Measurements from ENCODE around the gene HAT1. TPM values are rescaled to one million over a fixed set of nuclear protein-coding genes. Genes with fewer than 3 reads are reported as not detected.

The HAT1 gene
- total RNA-seq, 2 experiments from 2014 or later = 20.3 to 22.6 TPM

DNA sequence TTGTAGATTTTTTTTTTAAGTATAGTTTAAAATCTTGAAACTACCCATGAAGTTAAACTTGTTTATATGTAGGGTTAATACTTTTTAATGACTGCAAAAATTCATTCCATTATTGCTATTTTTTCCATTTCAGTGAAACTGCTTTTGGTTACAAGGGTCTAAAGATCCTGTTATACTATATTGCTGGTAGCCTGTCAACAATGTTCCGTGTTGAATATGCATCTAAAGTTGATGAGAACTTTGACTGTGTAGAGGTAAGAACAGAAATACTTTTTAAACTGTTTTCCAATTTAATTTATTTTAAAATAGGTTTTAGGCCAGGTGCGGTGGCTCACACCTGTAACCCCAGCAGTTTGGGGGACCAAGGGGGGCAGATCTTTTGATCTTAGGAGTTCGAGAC lies 30.5 kb downstream of the HAT1 start:
- Mint-ChIP-seq H3K4me1 (ENCODE audit: low read depth) (peaks cover 25% of the 10 kb centered on the region), H3K27ac (no peak overlapping the region), H3K36me3 (ENCODE audit: low read depth) (peaks cover 55% of the 10 kb centered on the region), H3K4me3 (no peak overlapping the region), H3K9me3 (no peaks in the 10 kb centered on the region), H3K27me3 (no peaks in the 10 kb centered on the region)
- CTCF ChIA-PET = no interaction called here
- Histone ChIP-seq H3K36me3 (ENCODE audit: insufficient read depth, low read length) (peaks cover 11% of the 10 kb centered on the region), H3K4me1 (ENCODE audit: insufficient read depth, low read length) (peaks cover 9% of the 10 kb centered on the region), H3K9me3 (ENCODE audit: control insufficient read depth in 1 of 2, insufficient read depth in 1 of 2, low read length in 2 of 2) (no peaks in the 10 kb centered on the region), H3K4me3 (ENCODE audit: low read length) (no peak overlapping the region), H3K27ac (ENCODE audit: low read depth in 1 of 2, low read length in 2 of 2) (no peak overlapping the region), H3K27me3 (ENCODE audit: control insufficient read depth in 1 of 2, insufficient read depth in 2 of 2, low read length in 2 of 2) (no peaks in the 10 kb centered on the region)
- intact Hi-C loops (cut with DNase I, micrococcal nuclease) = no loop called here
- no peak for DNase-seq
- POLR2A ChIA-PET = interaction anchor here (1.2 kb wide), 1 partner anchor 9 kb away, joined by 3 read pairs; no protein-coding TSS in a partner anchor
- ATAC-seq (ENCODE audit: poor library complexity) = no peak
- TF ChIP-seq, protein P1, sequence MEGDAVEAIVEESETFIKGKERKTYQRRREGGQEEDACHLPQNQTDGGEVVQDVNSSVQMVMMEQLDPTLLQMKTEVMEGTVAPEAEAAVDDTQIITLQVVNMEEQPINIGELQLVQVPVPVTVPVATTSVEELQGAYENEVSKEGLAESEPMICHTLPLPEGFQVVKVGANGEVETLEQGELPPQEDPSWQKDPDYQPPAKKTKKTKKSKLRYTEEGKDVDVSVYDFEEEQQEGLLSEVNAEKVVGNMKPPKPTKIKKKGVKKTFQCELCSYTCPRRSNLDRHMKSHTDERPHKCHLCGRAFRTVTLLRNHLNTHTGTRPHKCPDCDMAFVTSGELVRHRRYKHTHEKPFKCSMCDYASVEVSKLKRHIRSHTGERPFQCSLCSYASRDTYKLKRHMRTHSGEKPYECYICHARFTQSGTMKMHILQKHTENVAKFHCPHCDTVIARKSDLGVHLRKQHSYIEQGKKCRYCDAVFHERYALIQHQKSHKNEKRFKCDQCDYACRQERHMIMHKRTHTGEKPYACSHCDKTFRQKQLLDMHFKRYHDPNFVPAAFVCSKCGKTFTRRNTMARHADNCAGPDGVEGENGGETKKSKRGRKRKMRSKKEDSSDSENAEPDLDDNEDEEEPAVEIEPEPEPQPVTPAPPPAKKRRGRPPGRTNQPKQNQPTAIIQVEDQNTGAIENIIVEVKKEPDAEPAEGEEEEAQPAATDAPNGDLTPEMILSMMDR (IDR thresholded peaks at IDR 0.05) = no peak

DNA sequence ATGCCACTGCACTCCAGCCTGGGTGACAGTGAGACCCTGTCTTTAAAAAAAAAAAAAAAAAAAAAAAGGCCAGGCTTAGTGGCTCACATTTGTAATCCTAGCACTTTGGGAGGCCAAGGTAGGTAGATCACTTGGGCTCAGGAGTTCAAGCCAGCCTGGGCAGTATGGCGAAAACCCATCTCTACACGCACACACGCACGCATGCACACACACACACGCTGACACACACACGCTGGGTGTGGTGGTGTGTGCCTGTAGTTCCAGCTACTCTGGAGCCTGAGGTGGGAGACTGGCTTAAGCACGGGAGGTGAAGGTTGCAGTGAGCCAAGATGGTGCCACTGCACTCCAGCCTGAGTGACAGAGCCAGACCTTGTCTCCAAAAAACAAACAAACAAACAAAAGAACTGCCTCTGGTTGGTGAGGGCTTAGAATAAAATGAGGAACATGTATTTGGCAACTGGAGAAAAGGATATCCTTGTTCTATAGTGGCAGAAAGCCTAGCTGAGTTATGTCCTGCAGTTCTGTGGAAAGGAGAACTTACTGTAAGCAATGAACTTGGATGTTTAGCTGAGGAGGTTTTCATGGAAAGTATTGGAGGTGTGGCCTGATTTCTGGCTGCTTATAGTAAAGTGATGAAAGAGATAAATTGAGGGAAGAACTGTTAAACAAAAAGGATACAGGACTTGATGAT lies 34.0 kb downstream of the HAT1 start:
- H3K27ac Mint-ChIP-seq = no peak overlapping the region
- ChIA-PET POLR2A (no interaction called here), CTCF (no interaction called here)
- H3K27me3 ChIP-seq (ENCODE audit: control insufficient read depth in 1 of 2, insufficient read depth in 2 of 2, low read length in 2 of 2) = no peaks in the 10 kb centered on the region
- H3K9me3 ChIP-seq (ENCODE audit: control insufficient read depth in 1 of 2, insufficient read depth in 1 of 2, low read length in 2 of 2) = no peaks in the 10 kb centered on the region
- H3K4me1 Mint-ChIP-seq (ENCODE audit: low read depth) = peaks cover 37% of the 10 kb centered on the region
- no peak overlapping the region for H3K4me3 Mint-ChIP-seq
- H3K36me3 Mint-ChIP-seq (ENCODE audit: low read depth) = peaks cover 52% of the 10 kb centered on the region
- ATAC-seq (ENCODE audit: poor library complexity) = no peak
- H3K27me3 Mint-ChIP-seq = no peaks in the 10 kb centered on the region
- no peak overlapping the region for H3K27ac ChIP-seq (ENCODE audit: low read depth in 1 of 2, low read length in 2 of 2)
- peaks cover 9% of the 10 kb centered on the region for H3K4me1 ChIP-seq (ENCODE audit: insufficient read depth, low read length)
- intact Hi-C loops (cut with DNase I, micrococcal nuclease) = no loop called here
- H3K4me3 ChIP-seq (ENCODE audit: low read length) = no peak overlapping the region
- peaks cover 11% of the 10 kb centered on the region for H3K36me3 ChIP-seq (ENCODE audit: insufficient read depth, low read length)
- DNase-seq = peak in 2 of 14 experiments; percentile 13 to 35
- TF ChIP-seq, protein P1 (IDR thresholded peaks at IDR 0.05) = no peak
- no peaks in the 10 kb centered on the region for H3K9me3 Mint-ChIP-seq

DNA sequence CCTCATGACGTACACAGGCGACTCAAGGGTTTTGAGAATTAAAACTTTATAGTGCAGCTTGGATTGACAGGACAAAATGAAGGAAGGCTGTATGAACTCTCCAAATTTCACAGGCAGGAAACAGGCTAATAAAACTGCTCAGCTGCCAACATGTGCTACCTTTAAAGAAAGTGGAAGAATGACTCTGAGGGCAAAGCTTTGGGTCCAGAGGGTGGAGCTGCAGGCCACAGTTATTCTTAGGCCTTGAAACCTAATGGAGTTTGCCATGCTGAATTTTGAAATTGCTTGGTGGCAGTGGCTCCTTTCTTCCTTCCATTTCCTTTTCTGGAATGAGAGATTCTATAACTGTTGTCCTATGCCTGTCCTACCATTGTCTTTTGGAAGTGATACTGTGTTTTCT lies 34.8 kb downstream of the HAT1 start:
- intact Hi-C loops (cut with DNase I, micrococcal nuclease) = no loop called here
- H3K4me3 Mint-ChIP-seq = no peak overlapping the region
- CTCF ChIA-PET = no interaction called here
- H3K36me3 ChIP-seq (ENCODE audit: insufficient read depth, low read length) = peaks cover 11% of the 10 kb centered on the region
- no peak for ATAC-seq (ENCODE audit: poor library complexity)
- POLR2A ChIA-PET = no interaction called here
- DNase-seq = peak in 4 of 14 experiments; percentile 12 to 23 (median 18)
- H3K27me3 ChIP-seq (ENCODE audit: control insufficient read depth in 1 of 2, insufficient read depth in 2 of 2, low read length in 2 of 2) = no peaks in the 10 kb centered on the region
- no peaks in the 10 kb centered on the region for H3K27me3 Mint-ChIP-seq
- no peak overlapping the region for H3K4me3 ChIP-seq (ENCODE audit: low read length)
- peaks cover 39% of the 10 kb centered on the region for H3K4me1 Mint-ChIP-seq (ENCODE audit: low read depth)
- TF ChIP-seq, protein P1 (IDR thresholded peaks at IDR 0.05) = no peak
- no peaks in the 10 kb centered on the region for H3K9me3 ChIP-seq (ENCODE audit: control insufficient read depth in 1 of 2, insufficient read depth in 1 of 2, low read length in 2 of 2)
- H3K27ac ChIP-seq (ENCODE audit: low read depth in 1 of 2, low read length in 2 of 2) = no peak overlapping the region
- no peaks in the 10 kb centered on the region for H3K9me3 Mint-ChIP-seq
- peaks cover 45% of the 10 kb centered on the region for H3K36me3 Mint-ChIP-seq (ENCODE audit: low read depth)
- H3K27ac Mint-ChIP-seq = no peak overlapping the region
- H3K4me1 ChIP-seq (ENCODE audit: insufficient read depth, low read length) = peaks cover 9% of the 10 kb centered on the region

Data from CD4-positive, alpha-beta T cell (primary cell).